Fibroblast of lung (primary cell): Measurements from ENCODE around the gene PTF1A. TPM values are rescaled to one million over a fixed set of nuclear protein-coding genes. Genes with fewer than 3 reads are reported as not detected.

Experiments used
- DNase-seq, 2 donors: peaks; one replicate each; pipeline versions ENCODE4 v3.0.0 to v3.0.0-alpha.2; 2010; ENCODE audit warnings: low read depth in 2 of 2
- H2AFZ ChIP-seq: 2 replicates; pipeline ENCODE4 v1.5.1; 2012; ENCODE audit warnings: low read length, control low read depth, inconsistent platforms
- H3K27ac ChIP-seq: 2 replicates; pipeline ENCODE4 v1.5.1; 2011; ENCODE audit warnings: low read length, control low read depth; ENCODE audit not compliant: insufficient read depth
- H3K27me3 ChIP-seq: 2 replicates; pipeline ENCODE4 v1.5.1; 2011; ENCODE audit warnings: mild to moderate bottlenecking, low read length; ENCODE audit not compliant: control insufficient read depth, insufficient read depth
- H3K36me3 ChIP-seq: 2 replicates; pipeline ENCODE4 v1.5.1; 2011; ENCODE audit warnings: low read length; ENCODE audit not compliant: control insufficient read depth, insufficient read depth
- H3K4me1 ChIP-seq: 2 replicates; pipeline ENCODE4 v1.5.1; 2011; ENCODE audit warnings: low read length; ENCODE audit not compliant: control insufficient read depth, insufficient read depth; ENCODE audit errors: extremely low read depth
- H3K4me2 ChIP-seq: 2 replicates; pipeline ENCODE4 v1.5.1; 2011; ENCODE audit warnings: low read length, control low read depth; ENCODE audit not compliant: insufficient read depth; ENCODE audit errors: extremely low read depth
- H3K4me3 ChIP-seq, 4 experiments: fragments of 200-600 bp in 1 of 4; sonication (generic) in 1 of 4; replicated peaks in 1 of 4; 2 replicates each; pipeline ENCODE4 v1.5.1; 2011 to 2016; ENCODE audit warnings: low read length in 4 of 4, low read depth in 3 of 4, mild to moderate bottlenecking in 3 of 4, control low read depth in 2 of 4, inconsistent platforms in 1 of 4, mixed read lengths in 1 of 4; ENCODE audit not compliant: insufficient read depth in 1 of 4; ENCODE audit errors: control extremely low read depth in 1 of 4
- H3K79me2 ChIP-seq: 2 replicates; pipeline ENCODE4 v1.5.1; 2012; ENCODE audit warnings: mild to moderate bottlenecking, low read length, inconsistent platforms; ENCODE audit not compliant: control insufficient read depth, insufficient read depth
- H3K9ac ChIP-seq: 2 replicates; pipeline ENCODE4 v1.5.1; 2011; ENCODE audit warnings: mild to moderate bottlenecking, low read length, control low read depth; ENCODE audit not compliant: insufficient read depth
- H3K9me3 ChIP-seq: 2 replicates; pipeline ENCODE4 v1.5.1; 2012; ENCODE audit warnings: low read depth, low read length; ENCODE audit not compliant: control insufficient read depth, insufficient read depth
- H4K20me1 ChIP-seq: 2 replicates; pipeline ENCODE4 v1.5.1; 2011; ENCODE audit warnings: low read length; ENCODE audit not compliant: control insufficient read depth, insufficient read depth; ENCODE audit errors: extremely low read depth
- EZH2 ChIP-seq: IDR thresholded peaks from 2 replicates; pipeline ENCODE4 v1.5.1; 2012; ENCODE audit warnings: low read length, control low read depth, mild to moderate bottlenecking; ENCODE audit errors: missing control alignments
- polyA plus RNA-seq, 2 donors: library from polyadenylated mRNA; depleted of rRNA in 1 of 2; stranded (reverse) in 1 of 2; unstranded in 1 of 2; fragments of >200 nt; gene quantifications; 2 replicates each; pipeline ENCODE4 v1.2.1, GENCODE V29; 2011 to 2012; ENCODE audit warnings: missing spikeins in 1 of 2
- total RNA-seq: library from RNA; depleted of rRNA; stranded (reverse); fragments of >200 nt; gene quantifications from 2 replicates; pipeline ENCODE4 v1.2.1, GENCODE V29; 2014
- TF ChIP-seq, protein P1 (sequence below), 2 donors: IDR thresholded peaks in 1 of 2; conservative IDR thresholded peaks in 1 of 2; 1 replicate in 1 of 2; 2 replicates in 1 of 2; pipeline ENCODE4 v1.5.1; 2011 to 2012; ENCODE audit warnings: low read length in 2 of 2, control low read depth in 1 of 2, inconsistent platforms in 1 of 2, low read depth in 1 of 2, mild to moderate bottlenecking in 1 of 2

PTF1A gene
- total and polyA plus RNA-seq, 2 donors (not counting 1 experiment from before 2014, with no cell fraction given) = not detected

GRCh38 chr10:23203369-23204325 lies 11.5 kb downstream of the PTF1A start:
- no peaks in the 10 kb centered on the region for H3K36me3 ChIP-seq
- no peak overlapping the region for H3K9ac ChIP-seq
- no peak overlapping the region for H3K4me3 ChIP-seq
- no peak for TF ChIP-seq EZH2
- TF ChIP-seq, protein P1, sequence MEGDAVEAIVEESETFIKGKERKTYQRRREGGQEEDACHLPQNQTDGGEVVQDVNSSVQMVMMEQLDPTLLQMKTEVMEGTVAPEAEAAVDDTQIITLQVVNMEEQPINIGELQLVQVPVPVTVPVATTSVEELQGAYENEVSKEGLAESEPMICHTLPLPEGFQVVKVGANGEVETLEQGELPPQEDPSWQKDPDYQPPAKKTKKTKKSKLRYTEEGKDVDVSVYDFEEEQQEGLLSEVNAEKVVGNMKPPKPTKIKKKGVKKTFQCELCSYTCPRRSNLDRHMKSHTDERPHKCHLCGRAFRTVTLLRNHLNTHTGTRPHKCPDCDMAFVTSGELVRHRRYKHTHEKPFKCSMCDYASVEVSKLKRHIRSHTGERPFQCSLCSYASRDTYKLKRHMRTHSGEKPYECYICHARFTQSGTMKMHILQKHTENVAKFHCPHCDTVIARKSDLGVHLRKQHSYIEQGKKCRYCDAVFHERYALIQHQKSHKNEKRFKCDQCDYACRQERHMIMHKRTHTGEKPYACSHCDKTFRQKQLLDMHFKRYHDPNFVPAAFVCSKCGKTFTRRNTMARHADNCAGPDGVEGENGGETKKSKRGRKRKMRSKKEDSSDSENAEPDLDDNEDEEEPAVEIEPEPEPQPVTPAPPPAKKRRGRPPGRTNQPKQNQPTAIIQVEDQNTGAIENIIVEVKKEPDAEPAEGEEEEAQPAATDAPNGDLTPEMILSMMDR (conservative IDR thresholded peaks at IDR 0.05 in 1 of 2, IDR thresholded peaks at IDR 0.05 in 1 of 2; ENCODE audit: low read depth in 1 of 2, low read length in 2 of 2) = no peak
- no peak overlapping the region for H3K27ac ChIP-seq
- no peaks in the 10 kb centered on the region for H4K20me1 ChIP-seq
- no peak for DNase-seq
- no peaks in the 10 kb centered on the region for H3K9me3 ChIP-seq
- no peak overlapping the region for H2AFZ ChIP-seq
- H3K4me2 ChIP-seq = no peak overlapping the region
- H3K79me2 ChIP-seq = no peaks in the 10 kb centered on the region
- H3K4me1 ChIP-seq = no peaks in the 10 kb centered on the region
- peaks cover 11% of the 10 kb centered on the region for H3K27me3 ChIP-seq

- TF ChIP-seq EZH2 = no peak
- TF ChIP-seq, protein P1 (conservative IDR thresholded peaks at IDR 0.05 in 1 of 2, IDR thresholded peaks at IDR 0.05 in 1 of 2; ENCODE audit: low read depth in 1 of 2, low read length in 2 of 2) = no peak
- Histone ChIP-seq H3K4me3 (no peak overlapping the region), H3K4me1 (no peaks in the 10 kb centered on the region), H2AFZ (no peak overlapping the region), H3K27me3 (peaks cover 8% of the 10 kb centered on the region), H3K79me2 (no peaks in the 10 kb centered on the region), H3K27ac (no peak overlapping the region), H3K4me2 (no peak overlapping the region), H4K20me1 (no peaks in the 10 kb centered on the region), H3K9ac (no peak overlapping the region), H3K36me3 (no peaks in the 10 kb centered on the region), H3K9me3 (no peaks in the 10 kb centered on the region)
- no peak for DNase-seq
Measured at GRCh38 chr10:23204773-23205172, 12.7 kb downstream of the PTF1A start.

DNA sequence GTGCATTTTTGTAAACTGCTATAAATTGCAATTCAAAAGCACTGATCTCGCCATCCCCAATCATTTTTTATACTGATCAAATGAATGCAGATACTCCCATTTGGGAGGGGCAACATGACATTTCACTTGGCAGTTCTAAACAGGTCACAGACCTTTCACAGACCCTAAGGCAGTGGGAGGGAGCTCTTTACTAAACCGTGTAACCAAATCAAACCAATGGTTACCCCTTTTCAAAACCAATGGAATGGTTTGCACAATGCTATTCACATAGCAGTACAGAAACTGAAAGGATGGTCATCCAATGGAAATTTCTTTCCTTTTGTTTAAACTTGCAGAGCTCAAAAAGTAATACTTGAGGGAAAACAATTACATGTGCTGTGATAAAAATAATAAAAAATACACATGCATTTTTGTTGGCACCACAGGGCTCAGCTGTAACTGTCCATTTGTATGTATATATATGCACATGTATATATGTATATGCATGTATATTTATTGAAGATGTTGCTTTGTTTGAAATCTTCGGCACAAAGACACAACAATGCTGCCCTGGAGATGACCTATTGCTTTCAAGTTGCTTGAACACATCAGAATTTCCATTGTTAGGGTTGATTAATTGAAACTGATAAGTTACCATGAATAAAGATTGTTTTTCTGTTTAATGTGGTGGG lies 14.0 kb downstream of the PTF1A start:
- no peak overlapping the region for H3K4me2 ChIP-seq
- no peaks in the 10 kb centered on the region for H3K4me1 ChIP-seq
- no peak overlapping the region for H3K27ac ChIP-seq
- no peak for DNase-seq
- H4K20me1 ChIP-seq = no peaks in the 10 kb centered on the region
- no peaks in the 10 kb centered on the region for H3K79me2 ChIP-seq
- no peaks in the 10 kb centered on the region for H3K36me3 ChIP-seq
- no peak overlapping the region for H3K4me3 ChIP-seq
- no peak overlapping the region for H3K9ac ChIP-seq
- TF ChIP-seq EZH2 = no peak
- TF ChIP-seq, protein P1 (conservative IDR thresholded peaks at IDR 0.05 in 1 of 2, IDR thresholded peaks at IDR 0.05 in 1 of 2; ENCODE audit: low read depth in 1 of 2, low read length in 2 of 2) = no peak
- H3K27me3 ChIP-seq = no peaks in the 10 kb centered on the region
- no peak overlapping the region for H2AFZ ChIP-seq
- H3K9me3 ChIP-seq = no peaks in the 10 kb centered on the region
